OCI-LY1 (cell line): Measurements from ENCODE around the gene TXNL4A.

Source experiments
- H2AFZ ChIP-seq: fragments of 200-600 bp; sonication (generic), shearing (Covaris generic); 2 replicates; pipeline ENCODE4 v1.6.0; 2014; ENCODE audit warnings: antibody characterized with exemption, mild to moderate bottlenecking, low read length
- H3F3A ChIP-seq: fragments of 200-600 bp; sonication (generic), shearing (Covaris generic); 2 replicates; pipeline ENCODE4 v1.6.0; 2014; ENCODE audit warnings: mild to moderate bottlenecking, antibody characterized with exemption, low read length, moderate library complexity; ENCODE audit not compliant: insufficient read depth
- H3K27ac ChIP-seq: fragments of 200-600 bp; sonication (generic); 2 replicates; pipeline ENCODE4 v1.5.1; 2014; ENCODE audit warnings: low read length, mixed run types, mild to moderate bottlenecking, low read depth; ENCODE audit not compliant: poor library complexity, severe bottlenecking
- H3K27me3 ChIP-seq: fragments of 200-600 bp; sonication (generic); 2 replicates; pipeline ENCODE4 v1.6.0; 2014; ENCODE audit warnings: antibody characterized with exemption, mild to moderate bottlenecking, low read length, moderate library complexity; ENCODE audit not compliant: insufficient read depth
- H3K36me3 ChIP-seq: fragments of 200-600 bp; sonication (generic); 2 replicates; pipeline ENCODE4 v1.6.1; 2014; ENCODE audit warnings: mild to moderate bottlenecking, antibody characterized with exemption, low read length, moderate library complexity, mixed read lengths; ENCODE audit not compliant: insufficient read depth
- H3K4me1 ChIP-seq: fragments of 200-600 bp; sonication (generic); 2 replicates; pipeline ENCODE4 v1.5.1; 2014; ENCODE audit warnings: mild to moderate bottlenecking, low read length, moderate library complexity; ENCODE audit not compliant: insufficient read depth, severe bottlenecking
- H3K4me2 ChIP-seq: fragments of 200-600 bp; sonication (generic), shearing (Covaris generic); 2 replicates; pipeline ENCODE4 v1.6.1; 2014; ENCODE audit warnings: low read length
- H3K4me3 ChIP-seq: fragments of 200-600 bp; sonication (generic); 2 replicates; pipeline ENCODE4 v1.5.1; 2014; ENCODE audit warnings: low read length, low read depth, mild to moderate bottlenecking, mixed read lengths; ENCODE audit not compliant: poor library complexity, severe bottlenecking
- H3K79me2 ChIP-seq: fragments of 200-600 bp; shearing (Covaris generic); 2 replicates; pipeline ENCODE4 v1.6.1; 2016; ENCODE audit warnings: mixed run types, low read length, mixed read lengths; ENCODE audit not compliant: insufficient read depth
- H3K9ac ChIP-seq: fragments of 200-600 bp; sonication (generic), shearing (Covaris generic); 2 replicates; pipeline ENCODE4 v1.6.1; 2014; ENCODE audit warnings: mild to moderate bottlenecking, low read length, mixed read lengths
- H3K9me2 ChIP-seq: fragments of 200-600 bp; sonication (generic), shearing (Covaris generic); 2 replicates; pipeline ENCODE4 v1.6.1; 2014; ENCODE audit warnings: low read depth, mild to moderate bottlenecking, low read length, mixed read lengths
- H3K9me3 ChIP-seq: fragments of 200-600 bp; shearing (Covaris generic); 2 replicates; pipeline ENCODE4 v1.6.1; 2014; ENCODE audit warnings: low read length, mixed read lengths
- H4K20me1 ChIP-seq: fragments of 200-600 bp; sonication (generic), shearing (Covaris generic); 2 replicates; pipeline ENCODE4 v1.6.0; 2016; ENCODE audit warnings: mild to moderate bottlenecking, low read length; ENCODE audit not compliant: insufficient read depth
- EZH2 ChIP-seq: fragments of 200-600 bp; sonication (generic), shearing (Covaris generic); IDR thresholded peaks from 2 replicates; pipeline ENCODE4 v1.8.0; 2017; ENCODE audit warnings: borderline replicate concordance, mixed run types, mild to moderate bottlenecking, antibody characterized with exemption, low read length, moderate library complexity, mixed read lengths
- TF ChIP-seq, protein P1 (sequence below): fragments of 200-600 bp; sonication (generic), shearing (Covaris generic); IDR thresholded peaks from 2 replicates; pipeline ENCODE4 v1.5.1; 2017; ENCODE audit warnings: mild to moderate bottlenecking, antibody characterized with exemption, low read length, moderate library complexity, mixed read lengths

TXNL4A gene

DNA sequence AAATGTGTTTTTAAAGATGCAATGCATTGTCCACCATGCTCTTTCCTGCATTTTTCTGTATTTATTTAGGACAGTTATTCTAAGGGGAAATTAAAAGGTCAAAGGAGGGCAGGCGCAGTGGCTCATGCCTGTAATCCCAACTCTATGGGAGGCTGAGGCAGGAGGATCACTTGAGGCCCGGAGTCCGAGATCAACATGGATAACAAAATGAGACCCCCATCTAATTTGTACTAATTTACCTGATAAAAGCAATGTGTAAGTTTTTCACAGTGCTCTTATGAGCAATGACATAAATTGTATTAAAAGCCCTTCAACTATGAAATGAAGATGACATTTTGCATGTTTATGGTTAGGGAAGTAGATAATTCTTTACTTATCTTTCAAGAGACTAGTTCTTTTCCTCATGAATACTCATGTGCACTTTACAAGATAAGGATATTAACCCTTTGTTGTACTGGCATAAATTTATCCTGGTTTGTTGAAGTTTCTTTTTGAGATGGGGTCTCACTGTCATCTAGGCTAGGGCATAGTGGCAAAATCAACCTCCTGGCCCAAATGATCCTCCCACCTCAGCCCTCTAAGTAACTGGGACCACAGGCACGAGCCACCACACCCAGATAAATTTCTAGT is 14.2 kb downstream of the TXNL4A start:
- Histone ChIP-seq H3K36me3 (peaks cover 82% of the 10 kb centered on the region), H3K9me3 (no peaks in the 10 kb centered on the region), H3K79me2 (peaks cover 22% of the 10 kb centered on the region), H4K20me1 (no peaks in the 10 kb centered on the region), H3K27me3 (no peaks in the 10 kb centered on the region), H3K9me2 (no peaks in the 10 kb centered on the region), H3K9ac (no peak overlapping the region), H3K4me2 (no peak overlapping the region), H3K4me3 (no peak overlapping the region), H3F3A (peaks cover 3% of the 10 kb centered on the region; the same call in 1 of the 2 replicates), H2AFZ (no peak overlapping the region), H3K27ac (no peak overlapping the region), H3K4me1 (no peaks in the 10 kb centered on the region)
- TF ChIP-seq, protein P1, sequence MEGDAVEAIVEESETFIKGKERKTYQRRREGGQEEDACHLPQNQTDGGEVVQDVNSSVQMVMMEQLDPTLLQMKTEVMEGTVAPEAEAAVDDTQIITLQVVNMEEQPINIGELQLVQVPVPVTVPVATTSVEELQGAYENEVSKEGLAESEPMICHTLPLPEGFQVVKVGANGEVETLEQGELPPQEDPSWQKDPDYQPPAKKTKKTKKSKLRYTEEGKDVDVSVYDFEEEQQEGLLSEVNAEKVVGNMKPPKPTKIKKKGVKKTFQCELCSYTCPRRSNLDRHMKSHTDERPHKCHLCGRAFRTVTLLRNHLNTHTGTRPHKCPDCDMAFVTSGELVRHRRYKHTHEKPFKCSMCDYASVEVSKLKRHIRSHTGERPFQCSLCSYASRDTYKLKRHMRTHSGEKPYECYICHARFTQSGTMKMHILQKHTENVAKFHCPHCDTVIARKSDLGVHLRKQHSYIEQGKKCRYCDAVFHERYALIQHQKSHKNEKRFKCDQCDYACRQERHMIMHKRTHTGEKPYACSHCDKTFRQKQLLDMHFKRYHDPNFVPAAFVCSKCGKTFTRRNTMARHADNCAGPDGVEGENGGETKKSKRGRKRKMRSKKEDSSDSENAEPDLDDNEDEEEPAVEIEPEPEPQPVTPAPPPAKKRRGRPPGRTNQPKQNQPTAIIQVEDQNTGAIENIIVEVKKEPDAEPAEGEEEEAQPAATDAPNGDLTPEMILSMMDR = no peak
- no peak for TF ChIP-seq EZH2

DNA sequence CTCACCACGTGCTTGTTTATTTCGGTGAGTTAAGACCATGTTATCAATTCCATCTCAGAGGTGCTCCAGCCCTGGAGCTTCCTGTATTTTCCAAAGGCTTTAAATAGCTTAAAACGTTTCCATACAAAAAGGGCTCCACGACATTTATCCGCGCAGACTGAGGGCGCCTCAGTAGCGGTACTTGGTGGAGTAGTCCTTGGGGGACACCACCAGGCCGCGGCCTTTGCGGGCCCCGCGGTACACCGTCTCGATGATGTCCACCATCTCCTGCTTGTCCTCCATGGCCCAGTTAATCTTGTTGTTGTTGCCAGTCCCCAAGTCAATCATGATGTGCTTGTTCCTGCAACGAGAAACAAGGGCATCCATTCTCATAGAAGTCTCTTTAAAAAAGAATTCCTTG is 14.8 kb downstream of the TXNL4A start:
- TF ChIP-seq EZH2 = no peak
- TF ChIP-seq, protein P1 = no peak
- peaks cover 78% of the 10 kb centered on the region for H3K36me3 ChIP-seq
- H4K20me1 ChIP-seq = no peaks in the 10 kb centered on the region

DNA sequence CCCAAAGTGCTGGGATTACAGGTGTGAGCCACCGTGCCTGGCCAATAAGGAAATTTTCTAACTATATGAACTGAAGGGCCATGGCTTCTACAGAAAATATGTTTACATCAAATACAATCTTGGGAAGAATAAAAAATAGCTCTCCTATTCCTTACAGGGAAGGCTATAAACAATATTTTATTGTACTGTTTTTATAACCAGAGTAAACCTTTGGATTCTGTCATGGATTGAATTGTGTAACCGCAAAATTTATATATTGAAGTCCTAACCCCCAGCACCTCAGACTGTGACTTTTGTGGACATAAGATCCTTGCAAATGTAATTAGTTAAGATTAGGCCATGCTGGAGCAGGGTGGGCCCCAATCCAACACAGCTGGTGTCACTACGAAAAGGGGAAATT is 15.6 kb downstream of the TXNL4A start:
- no peaks in the 10 kb centered on the region for H3K4me1 ChIP-seq
- H3K9ac ChIP-seq = no peak overlapping the region
- no peaks in the 10 kb centered on the region for H3K9me2 ChIP-seq
- H3K27ac ChIP-seq = no peak overlapping the region
- peaks cover 8% of the 10 kb centered on the region; the same call in 1 of the 2 replicates for H3K79me2 ChIP-seq
- H3K4me3 ChIP-seq = no peak overlapping the region
- peaks cover 84% of the 10 kb centered on the region for H3K36me3 ChIP-seq
- H3F3A ChIP-seq = peaks cover 3% of the 10 kb centered on the region; the same call in 1 of the 2 replicates
- H4K20me1 ChIP-seq = no peaks in the 10 kb centered on the region
- no peaks in the 10 kb centered on the region for H3K27me3 ChIP-seq
- TF ChIP-seq EZH2 = no peak
- TF ChIP-seq, protein P1 = no peak
- no peaks in the 10 kb centered on the region for H3K9me3 ChIP-seq
- H3K4me2 ChIP-seq = no peak overlapping the region
- H2AFZ ChIP-seq = no peak overlapping the region

More for the DNA sequence above, 14.8 kb downstream of the TXNL4A start:
- Histone ChIP-seq H3K9me2 (no peaks in the 10 kb centered on the region), H2AFZ (no peak overlapping the region), H3K9me3 (no peaks in the 10 kb centered on the region), H3K4me2 (no peak overlapping the region), H3K79me2 (peaks cover 15% of the 10 kb centered on the region), H3K4me3 (no peak overlapping the region), H3K9ac (no peak overlapping the region), H3F3A (peaks cover 3% of the 10 kb centered on the region; the same call in 1 of the 2 replicates), H3K4me1 (no peaks in the 10 kb centered on the region), H3K27ac (no peak overlapping the region), H3K27me3 (no peaks in the 10 kb centered on the region)
